IPS DF 6.9 (cell line): ENCODE data around the gene SLC9C2.
"Not testable (repeated sequence)": the region's sequence is repeated elsewhere in the genome, so short reads cannot be mapped to it uniquely, and the experiment has no call there.

Experiments
- DNase-seq: peaks from one replicate; pipeline ENCODE4 v3.0.0-alpha.2; 2013; ENCODE audit warnings: low read depth, low spot score
- H3K27ac ChIP-seq: one replicate; pipeline ENCODE4 v1.5.1; 2013; ENCODE audit warnings: low read length, control low read depth
- H3K27me3 ChIP-seq: 2 replicates; pipeline ENCODE4 v1.6.1; 2013; ENCODE audit warnings: mild to moderate bottlenecking, low read length; ENCODE audit not compliant: control insufficient read depth, insufficient read depth
- H3K36me3 ChIP-seq: 2 replicates; pipeline ENCODE4 v1.6.1; 2013; ENCODE audit warnings: low read length; ENCODE audit not compliant: control insufficient read depth, insufficient read depth
- H3K4me1 ChIP-seq: 2 replicates; pipeline ENCODE4 v1.6.1; 2013; ENCODE audit warnings: low read length; ENCODE audit not compliant: control insufficient read depth, insufficient read depth
- H3K4me3 ChIP-seq: 2 replicates; pipeline ENCODE4 v1.5.1; 2013; ENCODE audit warnings: mild to moderate bottlenecking, low read length
- H3K9me3 ChIP-seq: 2 replicates; pipeline ENCODE4 v1.6.1; 2013; ENCODE audit warnings: low read length, inconsistent platforms; ENCODE audit not compliant: control insufficient read depth, insufficient read depth
- WGBS: extraction: QIAGEN DNeasy Blood & Tissue Kit; methylation state at CpG from one replicate; pipeline ENCODE4 v1.1.7; 2013; ENCODE audit warnings: mixed read lengths, missing lambda C conversion rate; ENCODE audit not compliant: insufficient read length, insufficient coverage; 5-methylcytosine and 5-hydroxymethylcytosine counted together

The SLC9C2 gene

DNA sequence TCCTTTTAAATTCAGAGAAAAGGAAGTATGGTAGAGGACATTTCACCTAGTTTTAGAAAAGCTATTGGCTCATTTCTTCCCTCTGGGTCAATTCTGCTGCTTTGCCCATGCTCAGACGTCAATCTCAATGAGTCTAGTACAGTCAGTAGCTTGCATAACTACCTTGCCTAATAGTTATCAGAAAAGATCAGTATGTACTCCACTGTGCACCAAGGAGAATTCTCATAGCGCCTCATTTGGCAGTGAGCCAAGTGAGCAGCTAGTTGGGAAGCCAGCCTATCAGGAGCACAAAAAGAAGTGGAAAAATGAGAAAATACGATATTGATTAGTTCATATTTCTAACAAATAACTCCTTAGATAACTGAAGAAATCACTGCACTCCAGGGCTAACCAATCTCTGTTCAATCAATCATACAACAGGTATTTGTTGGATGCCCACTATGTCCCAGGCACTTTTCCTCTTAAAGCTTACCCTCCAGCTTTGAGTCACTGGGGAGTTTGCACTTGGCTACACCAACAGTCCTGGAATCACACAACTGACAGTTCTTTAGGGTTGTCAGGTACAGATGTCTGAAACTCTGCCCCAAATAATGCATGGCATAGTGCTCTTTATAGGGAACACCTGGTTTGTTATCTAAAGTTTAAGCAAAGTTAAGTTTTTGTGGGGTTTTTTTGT, 75.6 kb downstream of the SLC9C2 start:
- Histone ChIP-seq H3K4me3 (no peak overlapping the region), H3K4me1 (peaks cover 3% of the 10 kb centered on the region), H3K9me3 (no peaks in the 10 kb centered on the region), H3K36me3 (no peaks in the 10 kb centered on the region), H3K27me3 (no peaks in the 10 kb centered on the region), H3K27ac (no peak overlapping the region)
- no CpG with 5 or more reads among the region's 3 CpGs for WGBS
- no peak for DNase-seq

DNA sequence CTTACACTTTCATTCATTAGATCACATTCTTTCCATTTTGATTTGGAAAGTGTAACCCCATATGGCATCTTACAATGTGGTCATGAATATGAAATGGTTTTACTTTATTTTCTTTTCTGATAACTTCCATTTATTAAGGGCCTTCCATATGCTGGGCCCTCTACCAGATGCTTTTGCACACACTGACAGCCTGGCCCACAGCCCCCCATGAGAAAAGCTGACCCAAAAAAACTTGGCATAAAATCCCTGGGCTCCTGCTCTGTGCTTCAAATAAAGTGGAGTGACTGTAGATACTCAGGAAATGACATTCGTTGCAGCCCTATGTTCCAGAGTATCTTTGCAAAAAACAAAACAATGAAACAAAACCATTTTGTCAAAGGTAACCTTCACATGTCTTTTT, 76.9 kb downstream of the SLC9C2 start:
- no peak for DNase-seq
- Histone ChIP-seq H3K36me3 (no peaks in the 10 kb centered on the region), H3K4me1 (peaks cover 3% of the 10 kb centered on the region), H3K9me3 (no peaks in the 10 kb centered on the region), H3K27ac (no peak overlapping the region), H3K4me3 (no peak overlapping the region), H3K27me3 (no peaks in the 10 kb centered on the region)
- WGBS: no CpG with 5 or more reads among the region's 1 CpG

DNA sequence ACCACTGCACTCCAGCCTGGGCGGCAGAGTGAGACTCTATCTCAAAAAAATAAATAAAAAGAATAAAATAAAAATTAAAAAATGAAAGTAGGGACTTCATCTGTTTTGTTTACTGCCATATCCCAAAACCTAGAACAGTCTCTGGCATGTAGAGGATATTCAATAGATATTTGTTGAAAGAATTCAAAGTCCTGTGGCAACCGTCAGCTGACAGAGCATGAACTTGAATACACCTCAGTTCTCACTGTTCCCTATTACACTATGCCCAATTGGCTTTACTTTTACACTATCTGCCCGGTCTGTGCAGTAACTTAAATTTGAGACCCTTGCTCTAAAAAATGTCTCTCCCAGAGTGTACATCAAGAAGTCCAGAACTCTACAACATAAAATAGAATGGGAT, 79.5 kb downstream of the SLC9C2 start:
- no peaks in the 10 kb centered on the region for H3K9me3 ChIP-seq
- no peak overlapping the region for H3K4me3 ChIP-seq
- H3K27me3 ChIP-seq: no peaks in the 10 kb centered on the region
- H3K36me3 ChIP-seq: no peaks in the 10 kb centered on the region
- no peak overlapping the region for H3K27ac ChIP-seq
- peaks cover 3% of the 10 kb centered on the region for H3K4me1 ChIP-seq
- WGBS: no CpG with 5 or more reads among the region's 3 CpGs
- no peak for DNase-seq

DNA sequence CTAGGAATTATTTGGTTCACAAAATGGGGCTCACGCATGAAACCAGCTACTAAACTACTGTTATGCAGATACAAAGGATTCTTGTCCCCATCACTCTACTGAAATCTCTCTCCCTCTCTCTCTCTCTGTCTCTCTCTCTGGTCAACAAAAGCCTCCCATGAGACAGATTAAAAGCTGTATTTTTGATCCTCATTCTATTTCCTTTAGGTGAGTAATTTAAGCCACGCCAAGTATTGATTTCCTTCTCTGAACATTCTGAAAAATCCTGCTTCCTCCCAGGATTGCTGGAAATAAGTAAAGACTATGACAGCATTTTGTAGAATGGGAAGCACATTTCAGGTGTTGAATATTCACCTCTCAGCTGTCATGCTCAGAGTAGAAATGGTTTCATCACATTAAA, 82.1 kb downstream of the SLC9C2 start:
- no peaks in the 10 kb centered on the region for H3K9me3 ChIP-seq
- H3K36me3 ChIP-seq: no peaks in the 10 kb centered on the region
- no peak overlapping the region for H3K4me3 ChIP-seq
- no peaks in the 10 kb centered on the region for H3K27me3 ChIP-seq
- H3K4me1 ChIP-seq: no peaks in the 10 kb centered on the region
- WGBS: no CpG with 5 or more reads among the region's 2 CpGs
- DNase-seq: no peak
- H3K27ac ChIP-seq: no peak overlapping the region

DNA sequence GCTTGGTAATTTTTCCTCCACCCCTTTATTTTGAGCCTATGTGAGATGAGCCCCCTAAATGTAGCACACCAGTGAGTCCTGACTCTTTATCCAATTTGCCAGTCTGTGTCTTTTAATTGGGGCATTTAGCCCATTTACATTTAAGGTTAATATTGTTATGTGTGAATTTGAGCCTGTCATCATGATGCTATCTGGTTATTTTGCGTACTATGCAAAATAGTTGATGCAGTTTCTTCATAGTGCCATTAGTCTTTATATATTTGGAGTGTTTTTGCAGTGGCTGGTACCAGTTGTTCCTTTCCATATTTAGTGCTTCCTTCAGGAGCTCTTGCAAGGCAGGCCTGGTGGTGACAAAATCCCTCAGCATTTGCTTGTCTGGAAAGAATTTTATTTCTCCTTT, 88.4 kb downstream of the SLC9C2 start:
- not testable (repeated sequence) for H3K9me3 ChIP-seq, H3K4me3 ChIP-seq, DNase-seq, H3K27ac ChIP-seq, H3K36me3 ChIP-seq, H3K27me3 ChIP-seq, H3K4me1 ChIP-seq
- WGBS: no CpG with 5 or more reads among the region's 1 CpG

DNA sequence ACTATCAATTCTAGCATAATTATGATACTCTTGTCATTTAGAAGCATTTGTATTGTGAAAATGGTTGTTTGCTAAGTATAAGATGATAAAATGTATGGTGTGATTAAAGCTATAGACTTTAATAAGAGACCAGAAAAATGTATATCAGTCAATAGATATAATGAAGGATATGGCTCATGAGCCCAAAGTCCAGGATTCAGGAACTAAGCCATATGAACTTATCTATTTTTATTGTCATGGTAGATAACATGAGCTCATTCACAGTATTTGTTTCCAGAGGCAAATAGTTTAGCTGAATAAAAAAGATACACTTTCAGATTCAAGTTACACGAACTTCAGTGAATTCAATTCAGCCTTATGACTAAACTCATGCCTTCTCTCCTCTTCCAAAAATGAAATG, 93.1 kb downstream of the SLC9C2 start:
- H3K4me3 ChIP-seq: no peak overlapping the region
- no peak overlapping the region for H3K27ac ChIP-seq
- no peaks in the 10 kb centered on the region for H3K36me3 ChIP-seq
- peaks cover 4% of the 10 kb centered on the region; the same call in 1 of the 2 replicates for H3K4me1 ChIP-seq
- no peak for DNase-seq
- H3K27me3 ChIP-seq: no peaks in the 10 kb centered on the region
- no peaks in the 10 kb centered on the region for H3K9me3 ChIP-seq
- no CpG with 5 or more reads among the region's 1 CpG for WGBS

DNA sequence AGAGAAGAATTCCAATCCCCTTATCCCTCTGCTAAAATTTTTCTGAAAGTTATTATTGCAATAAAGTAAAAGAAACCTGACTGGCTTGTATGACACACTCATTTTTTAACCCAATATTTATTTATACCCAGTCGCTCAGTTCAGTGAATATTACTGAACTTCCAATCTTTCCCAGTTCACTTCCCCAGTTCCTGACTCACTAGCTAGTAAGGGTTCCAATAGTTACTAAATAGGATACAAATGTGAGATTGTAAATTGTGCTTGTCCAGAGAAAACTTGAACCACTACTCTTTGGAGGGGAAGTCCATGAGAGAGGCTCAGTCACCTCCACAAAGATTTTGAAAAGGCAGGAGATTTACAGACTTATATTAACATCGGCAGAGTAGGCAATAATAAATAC, 94.3 kb downstream of the SLC9C2 start:
- Histone ChIP-seq H3K27ac (no peak overlapping the region), H3K4me3 (no peak overlapping the region), H3K36me3 (no peaks in the 10 kb centered on the region), H3K9me3 (no peaks in the 10 kb centered on the region), H3K27me3 (no peaks in the 10 kb centered on the region), H3K4me1 (peaks cover 4% of the 10 kb centered on the region; the same call in 1 of the 2 replicates)
- no peak for DNase-seq
- no CpG with 5 or more reads among the region's 2 CpGs for WGBS

DNA sequence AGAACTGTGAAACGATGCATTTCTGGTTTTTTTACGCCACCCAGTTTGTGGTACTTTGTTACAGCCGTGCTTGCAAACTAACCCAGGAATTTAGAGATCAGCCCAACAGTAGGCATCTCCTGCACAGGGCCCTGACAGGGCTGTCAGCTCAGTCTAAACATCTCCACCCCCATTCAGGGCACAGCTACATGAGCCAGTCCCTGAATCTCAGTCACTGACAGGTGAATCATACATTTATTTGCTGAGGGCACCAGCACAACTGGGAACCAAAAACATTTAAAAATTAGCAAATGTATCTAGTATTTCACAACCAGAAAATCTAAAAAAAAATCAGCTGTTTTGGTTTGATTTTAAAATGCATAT, 95.0 kb downstream of the SLC9C2 start:
- Histone ChIP-seq H3K4me1 (peaks cover 4% of the 10 kb centered on the region; the same call in 1 of the 2 replicates), H3K9me3 (no peaks in the 10 kb centered on the region), H3K27me3 (no peaks in the 10 kb centered on the region), H3K27ac (no peak overlapping the region), H3K4me3 (no peak overlapping the region), H3K36me3 (no peaks in the 10 kb centered on the region)
- no CpG with 5 or more reads among the region's 3 CpGs for WGBS
- DNase-seq: no peak

DNA sequence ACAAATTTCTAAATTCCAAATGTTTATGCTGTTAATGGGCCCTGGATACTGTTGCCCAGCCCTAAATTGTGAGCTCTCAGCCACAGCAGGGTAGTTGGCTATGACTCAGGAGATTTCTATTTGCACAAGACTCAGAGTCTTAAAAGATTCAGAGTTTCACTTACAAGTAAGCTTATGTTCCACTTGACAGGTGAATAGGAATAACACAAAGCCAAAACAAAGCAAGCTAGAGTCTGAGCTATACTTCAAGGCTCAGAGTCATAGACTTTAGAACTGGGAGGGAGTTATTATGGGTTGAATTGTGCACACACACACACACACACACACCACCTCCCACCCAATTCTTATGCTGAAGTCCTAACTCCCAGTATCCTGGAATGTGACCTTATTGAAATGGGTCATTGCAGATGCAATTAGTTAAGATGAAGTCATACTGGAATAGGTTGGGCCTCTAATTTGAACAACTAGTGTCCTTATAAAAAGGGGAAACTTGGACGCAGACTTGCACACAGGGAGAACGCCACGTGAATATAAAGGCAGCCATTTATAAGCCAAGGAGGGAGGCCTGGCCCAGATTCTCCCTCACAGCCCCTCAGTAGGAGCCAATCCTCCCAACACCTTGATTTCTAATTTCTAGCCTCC, 95.5 kb downstream of the SLC9C2 start:
- Histone ChIP-seq H3K9me3 (no peaks in the 10 kb centered on the region), H3K27ac (no peak overlapping the region), H3K4me3 (no peak overlapping the region), H3K4me1 (peaks cover 4% of the 10 kb centered on the region; the same call in 1 of the 2 replicates), H3K36me3 (no peaks in the 10 kb centered on the region), H3K27me3 (no peaks in the 10 kb centered on the region)
- DNase-seq: no peak
- no CpG with 5 or more reads among the region's 3 CpGs for WGBS

DNA sequence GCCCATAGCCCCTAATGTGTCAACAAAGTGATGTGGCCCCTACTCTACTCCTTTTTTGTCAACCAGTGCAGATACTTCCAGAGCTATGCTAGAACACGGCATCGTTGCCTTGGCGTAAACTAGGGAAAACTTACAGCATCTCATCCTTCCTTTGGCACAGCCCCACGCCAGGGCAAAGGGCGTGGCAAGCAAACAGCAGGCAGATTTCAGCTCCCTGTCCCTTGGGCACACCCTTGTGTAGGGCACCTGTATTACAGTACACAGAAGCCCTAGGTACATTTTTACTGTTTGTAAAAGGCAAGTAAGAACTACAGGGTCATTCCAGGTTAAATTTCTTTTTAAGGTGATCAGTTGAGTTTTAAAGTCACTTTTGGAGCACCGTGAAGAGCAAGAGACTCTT, 96.4 kb downstream of the SLC9C2 start:
- Histone ChIP-seq H3K36me3 (no peaks in the 10 kb centered on the region), H3K4me3 (no peak overlapping the region), H3K4me1 (peaks cover 4% of the 10 kb centered on the region; the same call in 1 of the 2 replicates), H3K27ac (no peak overlapping the region), H3K27me3 (no peaks in the 10 kb centered on the region), H3K9me3 (no peaks in the 10 kb centered on the region)
- DNase-seq: no peak
- no CpG with 5 or more reads among the region's 6 CpGs for WGBS

DNA sequence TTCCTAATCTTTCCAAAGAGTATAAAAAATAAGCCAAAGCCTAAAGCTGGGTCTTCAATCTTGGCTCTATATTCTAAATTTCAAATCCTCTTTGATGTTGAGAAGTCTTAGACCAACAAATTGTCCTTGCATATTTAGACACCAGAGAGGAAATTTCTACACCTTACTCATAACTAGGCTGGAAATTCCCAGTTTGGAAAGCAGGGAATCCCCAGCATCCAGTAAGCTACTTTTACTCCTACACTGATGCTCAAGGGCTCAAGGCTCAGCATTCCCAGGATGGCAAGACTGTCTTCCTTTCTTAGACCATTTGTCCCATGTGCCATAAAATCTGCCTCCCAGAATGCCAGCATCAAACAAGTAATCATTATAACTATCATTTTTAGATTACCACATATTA, 97.5 kb downstream of the SLC9C2 start:
- Histone ChIP-seq H3K27me3 (no peaks in the 10 kb centered on the region), H3K27ac (no peak overlapping the region), H3K4me1 (peaks cover 4% of the 10 kb centered on the region; the same call in 1 of the 2 replicates), H3K4me3 (no peak overlapping the region), H3K9me3 (no peaks in the 10 kb centered on the region), H3K36me3 (no peaks in the 10 kb centered on the region)
- no peak for DNase-seq
